Activated CD8-positive, alpha-beta memory T cell treated with anti-CD3 and anti-CD28 coated beads, Interleukin-2, amount 50 U/mL, for 1 hour (primary cell): ENCODE measurements around the gene C1QL4.
"Not testable (repeated sequence)": the region's sequence is repeated elsewhere in the genome, so short reads cannot be mapped to it uniquely, and the experiment has no call there.

ENCODE experiments used
- DNase-seq: peaks from one replicate; pipeline ENCODE4 v3.0.0-alpha.2; 2020; ENCODE audit errors: extremely low read depth

The C1QL4 gene

GRCh38 chr12:49304161-49304560 lies 32.8 kb downstream of the C1QL4 start:
- no peak for DNase-seq

GRCh38 chr12:49301760-49302159 lies 35.2 kb downstream of the C1QL4 start:
- DNase-seq, result no peak

- DNase-seq, result no peak
Measured at GRCh38 chr12:49298160-49298559, 38.8 kb downstream of the C1QL4 start.

GRCh38 chr12:49297695-49298060 lies 39.3 kb downstream of the C1QL4 start:
- no peak for DNase-seq

- DNase-seq, result no peak
Measured at GRCh38 chr12:49296836-49297694, 39.9 kb downstream of the C1QL4 start.

GRCh38 chr12:49296034-49296835 lies 40.8 kb downstream of the C1QL4 start:
- DNase-seq, result no peak

GRCh38 chr12:49295082-49295936 lies 41.7 kb downstream of the C1QL4 start, which contains the start of gene PRPH:
PRPH (plus strand) TSS chr12:49295147; CDS start chr12:49295201, 54 bp downstream.
- DNase-seq, result no peak

GRCh38 chr12:49294804-49295081 lies 42.2 kb downstream of the C1QL4 start:
- DNase-seq, result no peak

- no peak for DNase-seq
Measured at GRCh38 chr12:49294086-49294803, 42.7 kb downstream of the C1QL4 start.

- DNase-seq, result no peak
Measured at GRCh38 chr12:49293056-49293956, 43.7 kb downstream of the C1QL4 start.

- DNase-seq, result no peak
Measured at GRCh38 chr12:49292729-49293055, 44.3 kb downstream of the C1QL4 start.

- DNase-seq, result no peak
Measured at GRCh38 chr12:49288922-49289555, 47.9 kb downstream of the C1QL4 start.

- no peak for DNase-seq
Measured at GRCh38 chr12:49288412-49288853, 48.6 kb downstream of the C1QL4 start.

GRCh38 chr12:49287876-49288275 lies 49.1 kb downstream of the C1QL4 start:
- DNase-seq, result no peak

- DNase-seq, result no peak
Measured at GRCh38 chr12:49284672-49285071, 52.3 kb downstream of the C1QL4 start.

GRCh38 chr12:49283541-49284429 lies 53.2 kb downstream of the C1QL4 start:
- no peak for DNase-seq

- not testable (repeated sequence) for DNase-seq
Measured at GRCh38 chr12:49282740-49283375, 54.1 kb downstream of the C1QL4 start.
